Endothelial cell of umbilical vein (primary cell): ENCODE data around the gene BARD1. TPM values are rescaled to one million over a fixed set of nuclear protein-coding genes. Genes with fewer than 3 reads are reported as not detected.

Experiments used
- BruUV-seq: library from RNA; stranded (reverse); fragments of 400-500 nt; replicated peaks from 2 replicates; lab custom pipeline; 2021; lab: Mats Ljungman, UMichigan
- CTCF ChIA-PET: fragments of 300-600, 350-600 bp; sonication (Branson Sonifier 250); formaldehyde crosslinking; loops from one replicate; lab custom pipeline; 2021; ENCODE audit warnings: antibody characterized with exemption, inconsistent platforms; lab: Charles Lee
- POLR2A ChIA-PET: fragments of 300-600, 350-600 bp; sonication (Branson Sonifier 250); formaldehyde crosslinking; loops from one replicate; lab custom pipeline; 2021; ENCODE audit warnings: antibody characterized with exemption, inconsistent platforms; lab: Charles Lee
- DNase-seq: peaks from one replicate; pipeline ENCODE4 v3.0.0-alpha.2; 2011; ENCODE audit warnings: low read depth, low spot score
- FAIRE-seq: peaks from 2 replicates; lab custom pipeline; 2011; peaks lifted over from hg19 to GRCh38; lab: Jason Lieb, UNC
- H2AFZ ChIP-seq: 2 replicates; pipeline ENCODE4 v1.6.0; 2012; ENCODE audit warnings: low read depth, low read length, control low read depth, inconsistent platforms
- H3K27ac ChIP-seq: 2 replicates; pipeline ENCODE4 v1.5.1; 2011; ENCODE audit warnings: low read depth, mild to moderate bottlenecking, control low read depth, low read length, moderate library complexity; ENCODE audit not compliant: insufficient read depth
- H3K27me3 ChIP-seq, 2 experiments: 2 replicates each; pipeline versions ENCODE4 v1.6.0 to v1.6.1; 2011; ENCODE audit warnings: low read length in 2 of 2, mixed read lengths in 1 of 2; ENCODE audit not compliant: control insufficient read depth in 2 of 2, insufficient read depth in 2 of 2
- H3K36me3 ChIP-seq, 2 experiments: 2 replicates in 1 of 2; 3 replicates in 1 of 2; pipeline ENCODE4 v1.5.1; 2011; ENCODE audit warnings: low read length in 2 of 2, mild to moderate bottlenecking in 1 of 2, moderate library complexity in 1 of 2; ENCODE audit not compliant: control insufficient read depth in 2 of 2, insufficient read depth in 2 of 2; ENCODE audit errors: extremely low read depth in 1 of 2
- H3K4me1 ChIP-seq: 3 replicates; pipeline ENCODE4 v1.5.1; 2011; ENCODE audit warnings: mild to moderate bottlenecking, low read length; ENCODE audit not compliant: control insufficient read depth, insufficient read depth; ENCODE audit errors: extremely low read depth
- H3K4me2 ChIP-seq: 2 replicates; pipeline ENCODE4 v1.6.1; 2011; ENCODE audit warnings: low read length, control low read depth, mixed read lengths; ENCODE audit not compliant: insufficient read depth
- H3K4me3 ChIP-seq, 3 experiments: fragments of 200-600 bp in 1 of 3; sonication (generic), shearing (Covaris generic) in 1 of 3; replicated peaks in 1 of 3; 2 replicates each; pipeline ENCODE4 v1.5.1; 2011 to 2016; ENCODE audit warnings: control low read depth in 3 of 3, low read length in 3 of 3, mild to moderate bottlenecking in 2 of 3, inconsistent platforms in 1 of 3, low read depth in 1 of 3, moderate library complexity in 1 of 3; ENCODE audit not compliant: insufficient read depth in 1 of 3
- H3K79me2 ChIP-seq: 2 replicates; pipeline ENCODE4 v1.6.0; 2012; ENCODE audit warnings: low read length, inconsistent platforms; ENCODE audit not compliant: control insufficient read depth, insufficient read depth
- H3K9ac ChIP-seq: replicated peaks from 2 replicates; pipeline ENCODE3; 2011; ENCODE audit warnings: low read length, control low read depth; ENCODE audit not compliant: insufficient read depth; ENCODE audit errors: extremely low read depth
- H3K9me1 ChIP-seq: replicated peaks from 3 replicates; pipeline ENCODE4 v1.6.0; 2011; ENCODE audit warnings: mild to moderate bottlenecking, low read length; ENCODE audit not compliant: control insufficient read depth, insufficient read depth; ENCODE audit errors: extremely low read depth
- H3K9me3 ChIP-seq: replicated peaks from 2 replicates; pipeline ENCODE4 v1.5.1; 2012; ENCODE audit warnings: low read length, inconsistent platforms; ENCODE audit not compliant: control insufficient read depth, insufficient read depth
- H4K20me1 ChIP-seq: replicated peaks from 2 replicates; pipeline ENCODE3; 2011; ENCODE audit warnings: mild to moderate bottlenecking, low read length; ENCODE audit not compliant: control insufficient read depth, insufficient read depth; ENCODE audit errors: extremely low read depth
- CTCF ChIP-seq, 2 donors: IDR thresholded peaks; 1 replicate in 1 of 2; 2 replicates in 1 of 2; pipeline ENCODE4 v1.5.1; 2011; ENCODE audit warnings: low read length in 2 of 2, mild to moderate bottlenecking in 2 of 2, moderate library complexity in 2 of 2, control low read depth in 1 of 2, inconsistent platforms in 1 of 2, low read depth in 1 of 2; ENCODE audit not compliant: insufficient read depth in 1 of 2; ENCODE audit errors: extremely low read depth in 1 of 2
- EZH2 ChIP-seq: IDR thresholded peaks from 2 replicates; pipeline ENCODE4 v1.6.1; 2012; ENCODE audit warnings: borderline replicate concordance, low read depth, mild to moderate bottlenecking, moderate library complexity, low read length, inconsistent platforms; ENCODE audit not compliant: severe bottlenecking
- FOS ChIP-seq: IDR thresholded peaks from 2 replicates; pipeline ENCODE4 v1.6.1; 2011; ENCODE audit warnings: mild to moderate bottlenecking, low read length, moderate library complexity, borderline replicate concordance; ENCODE audit not compliant: insufficient read depth
- GATA2 ChIP-seq: IDR thresholded peaks from 2 replicates; pipeline ENCODE4 v1.7.0; 2011; ENCODE audit warnings: low read depth, mild to moderate bottlenecking, moderate library complexity, mixed read lengths, low read length; ENCODE audit not compliant: insufficient read length, insufficient read depth
- MYC ChIP-seq: IDR thresholded peaks from one replicate; pipeline ENCODE4 v1.6.1; 2011; ENCODE audit warnings: mild to moderate bottlenecking, low read depth, low read length
- POLR2AphosphoS5 ChIP-seq: IDR thresholded peaks from 2 replicates; pipeline ENCODE4 v1.6.1; 2012; ENCODE audit warnings: low read depth, mild to moderate bottlenecking, control low read depth, low read length, moderate library complexity; ENCODE audit not compliant: insufficient read depth
- dilution Hi-C: fragments of 300-500 bp; cut with MboI; formaldehyde crosslinking; loops from one replicate; pipeline ENCODE4 v1.15.0; 2019; ENCODE audit warnings: low sequenced_read_pairs; ENCODE audit not compliant: extremely low pct_ligation_motif_present
- intact Hi-C: fragments of 100-400 bp; cut with micrococcal nuclease; formaldehyde crosslinking; loops from one replicate; pipeline ENCODE4 v1.10.0; 2022
- polyA plus RNA-seq, 4 experiments: library from polyadenylated mRNA; depleted of rRNA in 3 of 4; stranded (reverse) in 3 of 4; unstranded in 1 of 4; fragments of >200 nt; gene quantifications; 2 replicates each; pipeline versions ENCODE4 v1.2.1 to v1.2.3, GENCODE V29; 2011 to 2012; ENCODE audit warnings: missing spikeins in 1 of 4
- total RNA-seq: library from RNA; stranded (reverse); gene quantifications from 2 replicates; pipeline ENCODE4 v1.2.3, GENCODE V29; 2021

The BARD1 gene
- total and polyA plus RNA-seq, 2 donors (not counting 3 experiments of a cell fraction or from before 2014, with no cell fraction given), result 9.1 to 14.7 TPM

GRCh38 chr2:214801068-214801467 is 8.4 kb downstream of the BARD1 start:
- BruUV-seq, result no TSS peak
- Histone ChIP-seq H2AFZ (no peak overlapping the region), H3K4me2 (no peak overlapping the region), H3K27ac (no peak overlapping the region), H3K9me3 (no peaks in the 10 kb centered on the region), H3K36me3 (no peaks in the 10 kb centered on the region), H3K9me1 (peaks cover 2% of the 10 kb centered on the region), H3K4me1 (peaks cover 12% of the 10 kb centered on the region), H3K27me3 (no peaks in the 10 kb centered on the region), H3K4me3 (no peak overlapping the region), H4K20me1 (peaks cover 3% of the 10 kb centered on the region), H3K9ac (no peak overlapping the region), H3K79me2 (peaks cover 83% of the 10 kb centered on the region)
- intact Hi-C loops (loop anchor here (10.0 kb wide), 1 partner anchor 1134 kb away; no protein-coding TSS in a partner anchor), dilution Hi-C loops (no loop called here)
- no peak for FAIRE-seq
- peak; percentile 30 for TF ChIP-seq FOS
- no peak for TF ChIP-seq CTCF (IDR thresholded peaks at IDR 0.05; ENCODE audit: extremely low read depth in 1 of 2, insufficient read depth in 1 of 2, low read depth in 1 of 2, low read length in 2 of 2)
- DNase-seq, result peak; percentile 4
- POLR2A ChIA-PET, result no interaction called here
- CTCF ChIA-PET, result no interaction called here

GRCh38 chr2:214800180-214800579 is 9.3 kb downstream of the BARD1 start:
- peaks cover 2% of the 10 kb centered on the region for H3K9me1 ChIP-seq
- TF ChIP-seq EZH2, result no peak
- no peak for TF ChIP-seq POLR2AphosphoS5
- no peak for TF ChIP-seq FOS
- TF ChIP-seq GATA2, result no peak
- no peak for TF ChIP-seq MYC
- DNase-seq (no peak), FAIRE-seq (no peak)
- H4K20me1 ChIP-seq, result peaks cover 3% of the 10 kb centered on the region
- dilution Hi-C loops, result no loop called here
- H3K4me2 ChIP-seq, result no peak overlapping the region
- H3K4me3 ChIP-seq, result no peak overlapping the region
- no peaks in the 10 kb centered on the region for H3K36me3 ChIP-seq
- no peaks in the 10 kb centered on the region for H3K9me3 ChIP-seq
- H3K27me3 ChIP-seq, result no peaks in the 10 kb centered on the region
- POLR2A ChIA-PET, result no interaction called here
- H3K79me2 ChIP-seq, result peaks cover 79% of the 10 kb centered on the region
- no peak overlapping the region for H3K9ac ChIP-seq
- H2AFZ ChIP-seq, result no peak overlapping the region
- CTCF ChIA-PET, result no interaction called here
- H3K4me1 ChIP-seq, result peaks cover 3% of the 10 kb centered on the region
- intact Hi-C loops, result loop anchor here (10.0 kb wide), 1 partner anchor 1135 kb away; no protein-coding TSS in a partner anchor
- BruUV-seq, result no TSS peak
- H3K27ac ChIP-seq, result no peak overlapping the region
